ENCODE measurements around the gene MEX3D. TPM values are rescaled to one million over a fixed set of nuclear protein-coding genes. Genes with fewer than 3 reads are reported as not detected.

MEX3D gene
- total and polyA plus RNA-seq, 2 of the 4 experiments (the other 2 are of a cell fraction) = 9.1 to 9.6 TPM

- DNase-seq (no peak), ATAC-seq (ENCODE audit: low read depth) (no peak)
- Histone ChIP-seq H2AFZ (replicated peaks; ENCODE audit: low read length, poor library complexity) (no peak overlapping the region), H2BK5ac (ENCODE audit: low read depth, low read length, poor library complexity, severe bottlenecking) (no peak overlapping the region), H4K5ac (ENCODE audit: low read depth, low read length) (no peak overlapping the region), H3K9me3 (ENCODE audit: control insufficient read depth, insufficient read depth, low read length) (no peaks in the 10 kb centered on the region), H3K4me2 (ENCODE audit: low read depth, low read length) (no peak overlapping the region), H3K23ac (ENCODE audit: low read depth, low read length) (no peak overlapping the region), H2BK15ac (ENCODE audit: low read depth, low read length) (no peak overlapping the region), H3K27ac (ENCODE audit: insufficient read depth, low read length) (no peak overlapping the region), H3K27me3 (ENCODE audit: control insufficient read depth, insufficient read depth, low read length) (no peaks in the 10 kb centered on the region), H3K56ac (ENCODE audit: extremely low read depth, insufficient read depth, low read length) (no peak overlapping the region), H4K91ac (ENCODE audit: insufficient read depth, low read depth, low read length) (no peak overlapping the region), H3K18ac (ENCODE audit: low read depth, low read length) (no peak overlapping the region), H3K9ac (ENCODE audit: low read depth, low read length) (no peak overlapping the region), H3K36me3 (ENCODE audit: control insufficient read depth, insufficient read depth, low read length) (peaks cover 7% of the 10 kb centered on the region; the same call in 1 of the 2 replicates), H3K14ac (replicated peaks; ENCODE audit: low read depth, low read length) (no peak overlapping the region), H3K4me1 (ENCODE audit: control insufficient read depth, insufficient read depth, low read length) (peaks cover 6% of the 10 kb centered on the region), H2BK120ac (ENCODE audit: low read depth, low read length) (no peak overlapping the region), H4K20me1 (ENCODE audit: insufficient read depth, low read length) (peaks cover 6% of the 10 kb centered on the region; the same call in 1 of the 2 replicates), H3K4me3 (ENCODE audit: insufficient read depth, low read depth, low read length) (no peak overlapping the region), H3K79me1 (ENCODE audit: low read depth in 1 of 2, low read length in 2 of 2) (peaks cover 4 to 15% of the 10 kb centered on the region in 2 experiments; a peak in 1 of 4 replicates), H2BK20ac (ENCODE audit: low read depth, low read length) (no peak overlapping the region), H2AK9ac (replicated peaks; ENCODE audit: low read depth, low read length, poor library complexity) (no peak overlapping the region), H4K8ac (ENCODE audit: low read depth in 2 of 2, low read length in 2 of 2) (no peak overlapping the region), H3K4ac (ENCODE audit: low read depth, low read length) (no peak overlapping the region), H2AK5ac (ENCODE audit: low read depth, low read length) (peak overlapping the region; percentile 43; the same call in 1 of the 2 replicates), H3K9me1 (ENCODE audit: insufficient read depth, low read length) (no peaks in the 10 kb centered on the region; the same call in 1 of the 2 replicates)
- ChIA-PET CTCF (no interaction called here), POLR2A (ENCODE audit: unreplicated experiment) (no interaction called here)
- dilution Hi-C loops (cut with HindIII; ENCODE audit: low sequenced_read_pairs, unreplicated experiment) = no loop called here
- TF ChIP-seq CTCF (conservative IDR thresholded peaks at IDR 0.05; ENCODE audit: low read depth, low read length) = no peak
- TF ChIP-seq RFX5 (IDR thresholded peaks at IDR 0.05; ENCODE audit: low read depth, low read length) = no peak
- no peak for TF ChIP-seq RAD21 (IDR thresholded peaks at IDR 0.05; ENCODE audit: low read length)
- TF ChIP-seq USF2 (IDR thresholded peaks at IDR 0.05; ENCODE audit: low read depth, low read length) = no peak
- no peak for TF ChIP-seq POLR2A (IDR thresholded peaks at IDR 0.05; ENCODE audit: low read depth, low read length)
- no peak for TF ChIP-seq CEBPB (IDR thresholded peaks at IDR 0.05; ENCODE audit: low read depth, low read length)
- TF ChIP-seq MXI1 (IDR thresholded peaks at IDR 0.05; ENCODE audit: borderline replicate concordance, low read depth, low read length) = no peak
- TF ChIP-seq NFE2L2 (IDR thresholded peaks at IDR 0.05; ENCODE audit: low read depth, low read length) = no peak
- TF ChIP-seq FOS (IDR thresholded peaks at IDR 0.05; ENCODE audit: low read depth, low read length) = no peak
- TF ChIP-seq MAFK (IDR thresholded peaks at IDR 0.05; ENCODE audit: low read depth, low read length) = no peak
- no peak for TF ChIP-seq CHD1 (IDR thresholded peaks at IDR 0.05; ENCODE audit: low read depth, low read length)
- BruUV-seq (replicated peaks) = no TSS peak
- in situ Hi-C loops (cut with MboI; ENCODE audit: low sequenced_read_pairs) = no loop called here
- intact Hi-C loops (cut with micrococcal nuclease) = no loop called here
- 100% methylated on average over 1 of the region's 9 CpGs; no CpG with 5 or more reads in 1 of the 2 experiments for WGBS, 2 experiments (ENCODE audit: extremely low coverage in 2 of 2, insufficient read length in 1 of 2)
These were observed 57.3 kb downstream of the MEX3D start for GRCh38 chr19:1510807-1511206.

Measured in IMR-90 (cell line).